H4 (cell line): ENCODE results near the gene DOK6. TPM values are rescaled to one million over a fixed set of nuclear protein-coding genes. Genes with fewer than 3 reads are reported as not detected.
"Not testable (repeated sequence)": the region's sequence is repeated elsewhere in the genome, so short reads cannot be mapped to it uniquely, and the experiment has no call there.

Experiments
- DNase-seq: peaks from one replicate; pipeline ENCODE4 v3.0.0-alpha.2; 2015; ENCODE audit warnings: low spot score
- total RNA-seq: library from RNA; depleted of rRNA; stranded (reverse); fragments of >200 nt; shearing (Covaris generic); gene quantifications from 2 replicates; pipeline ENCODE4 v1.2.3, GENCODE V29; 2014; rRNA removed

DOK6 gene
- 3.4 and 8.6 TPM in 2 replicates for total RNA-seq

GRCh38 chr18:69400253-69400975 lies at the start of gene DOK6:
TSS of gene DOK6 (plus strand) at chr18:69400888.
- DNase-seq: peak; percentile 82

- DNase-seq: no peak
Measured at GRCh38 chr18:69353023-69353422, 47.7 kb upstream of the DOK6 start.

GRCh38 chr18:69357590-69357989 lies 43.1 kb upstream of the DOK6 start:
- no peak for DNase-seq

- no peak for DNase-seq
Measured at GRCh38 chr18:69358212-69358895, 42.3 kb upstream of the DOK6 start.

GRCh38 chr18:69359768-69360167 lies 40.9 kb upstream of the DOK6 start:
- DNase-seq: not testable (repeated sequence)

- no peak for DNase-seq
Measured at GRCh38 chr18:69364930-69365329, 35.8 kb upstream of the DOK6 start.

- no peak for DNase-seq
Measured at GRCh38 chr18:69365658-69366057, 35.0 kb upstream of the DOK6 start.

- DNase-seq: no peak
Measured at GRCh38 chr18:69367104-69367503, 33.6 kb upstream of the DOK6 start.

- DNase-seq: no peak
Measured at GRCh38 chr18:69371729-69372128, 29.0 kb upstream of the DOK6 start.

- no peak for DNase-seq
Measured at GRCh38 chr18:69380324-69380723, 20.4 kb upstream of the DOK6 start.

- DNase-seq: no peak
Measured at GRCh38 chr18:69383186-69383585, 17.5 kb upstream of the DOK6 start.

- no peak for DNase-seq
Measured at GRCh38 chr18:69387186-69387585, 13.5 kb upstream of the DOK6 start.

GRCh38 chr18:69388222-69388621 lies 12.5 kb upstream of the DOK6 start:
- DNase-seq: no peak

GRCh38 chr18:69397096-69397495 lies 3.6 kb upstream of the DOK6 start:
- DNase-seq: peak; percentile 53

GRCh38 chr18:69399253-69399652 lies 1.4 kb upstream of the DOK6 start:
- DNase-seq: no peak

GRCh38 chr18:69400976-69401225 lies 213 bp downstream of the DOK6 start:
- DNase-seq: no peak

- no peak for DNase-seq
Measured at GRCh38 chr18:69401226-69401971, 711 bp downstream of the DOK6 start.

- no peak for DNase-seq
Measured at GRCh38 chr18:69401972-69402532, 1.4 kb downstream of the DOK6 start.

- DNase-seq: no peak
Measured at GRCh38 chr18:69402533-69402989, 1.9 kb downstream of the DOK6 start.

GRCh38 chr18:69408522-69408921 lies 7.8 kb downstream of the DOK6 start:
- DNase-seq: no peak

GRCh38 chr18:69411199-69411598 lies 10.5 kb downstream of the DOK6 start:
- no peak for DNase-seq

GRCh38 chr18:69414184-69414583 lies 13.5 kb downstream of the DOK6 start:
- no peak for DNase-seq

- no peak for DNase-seq
Measured at GRCh38 chr18:69432847-69433246, 32.2 kb downstream of the DOK6 start.
